ENCODE results near the gene EME1.

DNA sequence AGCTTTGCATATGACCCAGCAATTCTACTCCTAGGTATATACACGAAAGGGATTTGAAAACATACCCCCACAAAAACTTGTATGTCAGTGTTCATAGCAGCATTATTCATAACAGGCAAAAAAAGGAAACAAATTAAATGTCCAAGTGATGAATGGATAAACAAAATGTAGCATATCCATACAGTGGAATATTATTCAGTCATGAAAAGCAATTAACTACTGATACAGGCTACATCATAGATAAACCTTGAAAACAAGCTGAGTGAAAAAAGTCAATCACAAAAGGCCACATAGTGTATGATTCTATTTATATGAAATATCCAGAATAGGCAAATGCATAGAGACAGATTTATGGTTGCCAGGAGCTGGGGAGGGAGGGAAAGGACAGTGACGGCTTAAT is 676 bp downstream of the EME1 start:
- TF ChIP-seq, protein P1, sequence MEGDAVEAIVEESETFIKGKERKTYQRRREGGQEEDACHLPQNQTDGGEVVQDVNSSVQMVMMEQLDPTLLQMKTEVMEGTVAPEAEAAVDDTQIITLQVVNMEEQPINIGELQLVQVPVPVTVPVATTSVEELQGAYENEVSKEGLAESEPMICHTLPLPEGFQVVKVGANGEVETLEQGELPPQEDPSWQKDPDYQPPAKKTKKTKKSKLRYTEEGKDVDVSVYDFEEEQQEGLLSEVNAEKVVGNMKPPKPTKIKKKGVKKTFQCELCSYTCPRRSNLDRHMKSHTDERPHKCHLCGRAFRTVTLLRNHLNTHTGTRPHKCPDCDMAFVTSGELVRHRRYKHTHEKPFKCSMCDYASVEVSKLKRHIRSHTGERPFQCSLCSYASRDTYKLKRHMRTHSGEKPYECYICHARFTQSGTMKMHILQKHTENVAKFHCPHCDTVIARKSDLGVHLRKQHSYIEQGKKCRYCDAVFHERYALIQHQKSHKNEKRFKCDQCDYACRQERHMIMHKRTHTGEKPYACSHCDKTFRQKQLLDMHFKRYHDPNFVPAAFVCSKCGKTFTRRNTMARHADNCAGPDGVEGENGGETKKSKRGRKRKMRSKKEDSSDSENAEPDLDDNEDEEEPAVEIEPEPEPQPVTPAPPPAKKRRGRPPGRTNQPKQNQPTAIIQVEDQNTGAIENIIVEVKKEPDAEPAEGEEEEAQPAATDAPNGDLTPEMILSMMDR (IDR thresholded peaks at IDR 0.05) = no peak
- TF ChIP-seq POLR2A (IDR thresholded peaks at IDR 0.05) = no peak

Measured in ovary (tissue), 3 donors.